ENCODE results near the gene KCNA1. TPM values are rescaled to one million over a fixed set of nuclear protein-coding genes. Genes with fewer than 3 reads are reported as not detected.

The KCNA1 gene
- total and polyA plus RNA-seq, 2 donors (not counting 3 experiments of a cell fraction or from before 2014, with no cell fraction given) = not detected

DNA sequence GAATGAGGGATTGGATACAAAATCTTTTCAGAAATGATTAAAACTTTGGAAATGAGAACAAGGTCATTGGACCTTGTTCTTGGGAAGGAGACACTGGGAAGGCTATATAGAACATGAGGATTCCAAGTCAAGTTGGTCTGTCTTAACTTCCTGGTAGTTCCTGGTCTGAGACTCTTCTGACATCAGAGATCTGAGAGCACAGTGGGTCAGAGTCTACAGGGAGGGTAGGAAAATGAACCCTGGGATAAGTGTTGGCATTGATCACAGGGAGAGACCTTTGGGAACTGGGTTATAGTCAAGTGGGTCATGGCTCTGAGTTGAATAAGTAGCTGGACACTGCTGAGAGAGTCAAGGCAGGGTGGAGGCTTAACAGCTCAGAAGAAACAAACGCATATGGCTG, 17.3 kb upstream of the KCNA1 start:
- no peak overlapping the region for H3K4me2 ChIP-seq (ENCODE audit: insufficient read depth, low read length)
- no peaks in the 10 kb centered on the region for H3K36me3 ChIP-seq (ENCODE audit: control insufficient read depth in 2 of 2, extremely low read depth in 1 of 2, insufficient read depth in 2 of 2, low read length in 2 of 2)
- intact Hi-C loops (cut with micrococcal nuclease) (no loop called here), dilution Hi-C loops (cut with MboI; ENCODE audit: extremely low pct_ligation_motif_present, low sequenced_read_pairs) (no loop called here)
- FAIRE-seq = no peak
- no peaks in the 10 kb centered on the region for H3K9me1 ChIP-seq (replicated peaks; ENCODE audit: control insufficient read depth, extremely low read depth, insufficient read depth, low read length)
- no peaks in the 10 kb centered on the region for H3K9me3 ChIP-seq (replicated peaks; ENCODE audit: control insufficient read depth, insufficient read depth, low read length)
- no peak overlapping the region for H3K9ac ChIP-seq (replicated peaks; ENCODE audit: extremely low read depth, insufficient read depth, low read length)
- no peak overlapping the region for H2AFZ ChIP-seq (ENCODE audit: low read depth, low read length)
- no peaks in the 10 kb centered on the region for H4K20me1 ChIP-seq (replicated peaks; ENCODE audit: control insufficient read depth, extremely low read depth, insufficient read depth, low read length)
- H3K79me2 ChIP-seq (ENCODE audit: control insufficient read depth, insufficient read depth, low read length) = no peaks in the 10 kb centered on the region
- no peak overlapping the region for H3K4me3 ChIP-seq (replicated peaks in 1 of 3; ENCODE audit: insufficient read depth in 1 of 3, low read depth in 1 of 3, low read length in 3 of 3)
- no TSS peak for BruUV-seq (replicated peaks)
- no peaks in the 10 kb centered on the region for H3K4me1 ChIP-seq (ENCODE audit: control insufficient read depth, extremely low read depth, insufficient read depth, low read length)
- DNase-seq (ENCODE audit: low read depth, low spot score) = no peak
- ChIA-PET POLR2A (no interaction called here), CTCF (interaction anchor here (1.8 kb wide), 1 partner anchor 35 kb away, joined by 8 read pairs; no protein-coding TSS in a partner anchor)
- H3K27ac ChIP-seq (ENCODE audit: insufficient read depth, low read depth, low read length) = no peak overlapping the region
- TF ChIP-seq GATA2 (IDR thresholded peaks at IDR 0.05; ENCODE audit: insufficient read depth, insufficient read length, low read depth, low read length) = no peak
- no peak for TF ChIP-seq JUN (IDR thresholded peaks at IDR 0.05; ENCODE audit: borderline replicate concordance, insufficient read depth, insufficient read length, low read depth)
- TF ChIP-seq, protein P1, sequence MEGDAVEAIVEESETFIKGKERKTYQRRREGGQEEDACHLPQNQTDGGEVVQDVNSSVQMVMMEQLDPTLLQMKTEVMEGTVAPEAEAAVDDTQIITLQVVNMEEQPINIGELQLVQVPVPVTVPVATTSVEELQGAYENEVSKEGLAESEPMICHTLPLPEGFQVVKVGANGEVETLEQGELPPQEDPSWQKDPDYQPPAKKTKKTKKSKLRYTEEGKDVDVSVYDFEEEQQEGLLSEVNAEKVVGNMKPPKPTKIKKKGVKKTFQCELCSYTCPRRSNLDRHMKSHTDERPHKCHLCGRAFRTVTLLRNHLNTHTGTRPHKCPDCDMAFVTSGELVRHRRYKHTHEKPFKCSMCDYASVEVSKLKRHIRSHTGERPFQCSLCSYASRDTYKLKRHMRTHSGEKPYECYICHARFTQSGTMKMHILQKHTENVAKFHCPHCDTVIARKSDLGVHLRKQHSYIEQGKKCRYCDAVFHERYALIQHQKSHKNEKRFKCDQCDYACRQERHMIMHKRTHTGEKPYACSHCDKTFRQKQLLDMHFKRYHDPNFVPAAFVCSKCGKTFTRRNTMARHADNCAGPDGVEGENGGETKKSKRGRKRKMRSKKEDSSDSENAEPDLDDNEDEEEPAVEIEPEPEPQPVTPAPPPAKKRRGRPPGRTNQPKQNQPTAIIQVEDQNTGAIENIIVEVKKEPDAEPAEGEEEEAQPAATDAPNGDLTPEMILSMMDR (IDR thresholded peaks at IDR 0.05; ENCODE audit: extremely low read depth in 1 of 2, insufficient read depth in 1 of 2, low read depth in 1 of 2, low read length in 2 of 2) = no peak
- TF ChIP-seq POLR2A (IDR thresholded peaks at IDR 0.05; ENCODE audit: low read depth, low read length) = no peak
- TF ChIP-seq, protein P2, sequence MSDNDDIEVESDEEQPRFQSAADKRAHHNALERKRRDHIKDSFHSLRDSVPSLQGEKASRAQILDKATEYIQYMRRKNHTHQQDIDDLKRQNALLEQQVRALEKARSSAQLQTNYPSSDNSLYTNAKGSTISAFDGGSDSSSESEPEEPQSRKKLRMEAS (IDR thresholded peaks at IDR 0.05; ENCODE audit: insufficient read depth, insufficient read length) = no peak
- no peak for TF ChIP-seq FOS (IDR thresholded peaks at IDR 0.05; ENCODE audit: borderline replicate concordance, insufficient read depth, low read length)
- no peak for TF ChIP-seq POLR2AphosphoS5 (IDR thresholded peaks at IDR 0.05; ENCODE audit: insufficient read depth, low read depth, low read length)
- no peak for TF ChIP-seq MYC (IDR thresholded peaks at IDR 0.05; ENCODE audit: low read depth, low read length)
- TF ChIP-seq EZH2 (IDR thresholded peaks at IDR 0.05; ENCODE audit: borderline replicate concordance, low read depth, low read length, severe bottlenecking) = no peak
- peaks cover 2 to 6% of the 10 kb centered on the region in 2 experiments for H3K27me3 ChIP-seq (ENCODE audit: control insufficient read depth in 2 of 2, insufficient read depth in 2 of 2, low read length in 2 of 2)
